Measurements from ENCODE around the gene PPARG.
A peak's percentile ranks its signal among the peaks of the same experiment; 100 is the strongest.
"Not testable (repeated sequence)": the region's sequence is repeated elsewhere in the genome, so short reads cannot be mapped to it uniquely, and the experiment has no call there.

The PPARG gene

GRCh38 chr3:12476238-12476897, 187.5 kb downstream of the PPARG start:
- DNase-seq (ENCODE audit: extremely low spot score) = no peak
- no peak for TF ChIP-seq CTCF (IDR thresholded peaks at IDR 0.05; ENCODE audit: control extremely low read depth, extremely low read depth, low read depth, missing control alignments)
- POLR2A ChIA-PET = no interaction called here
- CTCF ChIA-PET = interaction anchor here (12.8 kb wide), 1 partner anchor 341 kb away, joined by 278 read pairs; no protein-coding TSS in a partner anchor

- ChIA-PET POLR2A (no interaction called here), CTCF (interaction anchor here (1.0 to 12.8 kb wide), 3 partner anchors 31 to 341 kb away, joined by 3 to 278 read pairs (median 4); no protein-coding TSS in a partner anchor)
- TF ChIP-seq CTCF (IDR thresholded peaks at IDR 0.05; ENCODE audit: control extremely low read depth, extremely low read depth, low read depth, missing control alignments) = no peak
- DNase-seq (ENCODE audit: extremely low spot score) = no peak
These were observed 188.4 kb downstream of the PPARG start for GRCh38 chr3:12477256-12477655.

GRCh38 chr3:12478326-12478725, 189.5 kb downstream of the PPARG start:
- no peak for TF ChIP-seq CTCF (IDR thresholded peaks at IDR 0.05; ENCODE audit: control extremely low read depth, extremely low read depth, low read depth, missing control alignments)
- no peak for DNase-seq (ENCODE audit: extremely low spot score)
- CTCF ChIA-PET = interaction anchor here (0.7 to 12.8 kb wide), 7 partner anchors 8 to 342 kb away, joined by 3 to 278 read pairs (median 9); no protein-coding TSS in a partner anchor
- POLR2A ChIA-PET = no interaction called here

GRCh38 chr3:12479198-12479597, 190.3 kb downstream of the PPARG start:
- not testable (repeated sequence) for DNase-seq (ENCODE audit: extremely low spot score)
- CTCF ChIA-PET = interaction anchor here (0.7 to 12.8 kb wide), 31 partner anchors 9 to 362 kb away, joined by 3 to 278 read pairs (median 4); partner anchors contain the start of genes RPL32 and TIMP4
- POLR2A ChIA-PET = interaction anchor here (1.1 kb wide), 1 partner anchor 9 kb away, joined by 4 read pairs; no protein-coding TSS in a partner anchor

- peak; percentile 53 for TF ChIP-seq CTCF (IDR thresholded peaks at IDR 0.05; ENCODE audit: control extremely low read depth, extremely low read depth, low read depth, missing control alignments)
- DNase-seq (ENCODE audit: extremely low spot score) = peak; percentile 77
- ChIA-PET CTCF (interaction anchor here (0.7 to 12.8 kb wide), 35 partner anchors 9 to 457 kb away, joined by 3 to 278 read pairs (median 4); partner anchors contain the start of genes RPL32 and TIMP4), POLR2A (interaction anchor here (1.1 kb wide), 1 partner anchor 10 kb away, joined by 4 read pairs; no protein-coding TSS in a partner anchor)
These were observed 191.1 kb downstream of the PPARG start for GRCh38 chr3:12479919-12480427.

GRCh38 chr3:12483410-12483809, 194.5 kb downstream of the PPARG start:
- POLR2A ChIA-PET = no interaction called here
- TF ChIP-seq CTCF (IDR thresholded peaks at IDR 0.05; ENCODE audit: control extremely low read depth, extremely low read depth, low read depth, missing control alignments) = no peak
- CTCF ChIA-PET = interaction anchor here (1.1 to 12.8 kb wide), 5 partner anchors 237 to 408 kb away, joined by 3 to 278 read pairs (median 6); partner anchors contain the start of gene RPL32
- DNase-seq (ENCODE audit: extremely low spot score) = no peak

GRCh38 chr3:12483872-12484197, 195.0 kb downstream of the PPARG start:
- POLR2A ChIA-PET = no interaction called here
- no peak for DNase-seq (ENCODE audit: extremely low spot score)
- CTCF ChIA-PET = interaction anchor here (1.1 to 12.8 kb wide), 8 partner anchors 42 to 408 kb away, joined by 3 to 278 read pairs (median 4); partner anchors contain the start of gene RPL32
- no peak for TF ChIP-seq CTCF (IDR thresholded peaks at IDR 0.05; ENCODE audit: control extremely low read depth, extremely low read depth, low read depth, missing control alignments)

All from GM10248 (cell line).